B cell (primary cell): ENCODE results near the gene PLCXD1.
"Not testable (repeated sequence)": the region's sequence is repeated elsewhere in the genome, so short reads cannot be mapped to it uniquely, and the experiment has no call there.

Source experiments
- EZH2 ChIP-seq: IDR thresholded peaks from 2 replicates; pipeline ENCODE4 v1.6.1; 2012; ENCODE audit warnings: borderline replicate concordance, low read depth, mild to moderate bottlenecking, moderate library complexity, low read length; ENCODE audit not compliant: insufficient read depth, poor library complexity, severe bottlenecking
- TF ChIP-seq, protein P1 (sequence below): fragments of 200-600 bp; IDR thresholded peaks from one replicate; pipeline ENCODE4 v1.8.0; 2022; ENCODE audit warnings: antibody characterized with exemption, mild to moderate bottlenecking

- TF ChIP-seq, protein P1, sequence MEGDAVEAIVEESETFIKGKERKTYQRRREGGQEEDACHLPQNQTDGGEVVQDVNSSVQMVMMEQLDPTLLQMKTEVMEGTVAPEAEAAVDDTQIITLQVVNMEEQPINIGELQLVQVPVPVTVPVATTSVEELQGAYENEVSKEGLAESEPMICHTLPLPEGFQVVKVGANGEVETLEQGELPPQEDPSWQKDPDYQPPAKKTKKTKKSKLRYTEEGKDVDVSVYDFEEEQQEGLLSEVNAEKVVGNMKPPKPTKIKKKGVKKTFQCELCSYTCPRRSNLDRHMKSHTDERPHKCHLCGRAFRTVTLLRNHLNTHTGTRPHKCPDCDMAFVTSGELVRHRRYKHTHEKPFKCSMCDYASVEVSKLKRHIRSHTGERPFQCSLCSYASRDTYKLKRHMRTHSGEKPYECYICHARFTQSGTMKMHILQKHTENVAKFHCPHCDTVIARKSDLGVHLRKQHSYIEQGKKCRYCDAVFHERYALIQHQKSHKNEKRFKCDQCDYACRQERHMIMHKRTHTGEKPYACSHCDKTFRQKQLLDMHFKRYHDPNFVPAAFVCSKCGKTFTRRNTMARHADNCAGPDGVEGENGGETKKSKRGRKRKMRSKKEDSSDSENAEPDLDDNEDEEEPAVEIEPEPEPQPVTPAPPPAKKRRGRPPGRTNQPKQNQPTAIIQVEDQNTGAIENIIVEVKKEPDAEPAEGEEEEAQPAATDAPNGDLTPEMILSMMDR = not testable (repeated sequence)
- not testable (repeated sequence) for TF ChIP-seq EZH2
Observed at GRCh38 chrX:324664-325063, 43.5 kb downstream of the PLCXD1 start.
